SU-DHL-6 (cell line): Measurements from ENCODE around the gene CTNNA2.

ENCODE experiments used
- H2AFZ ChIP-seq: fragments of 200-600 bp; sonication (generic); 2 replicates; pipeline ENCODE4 v1.6.1; 2014; ENCODE audit warnings: low read depth, mild to moderate bottlenecking, moderate library complexity, mixed read lengths, antibody characterized with exemption, low read length; ENCODE audit not compliant: severe bottlenecking
- H3F3A ChIP-seq: fragments of 200-600 bp; shearing (Covaris generic); 2 replicates; pipeline ENCODE4 v1.6.0; 2016; ENCODE audit warnings: antibody characterized with exemption, mild to moderate bottlenecking; ENCODE audit not compliant: insufficient read depth
- H3K27ac ChIP-seq: fragments of 200-600 bp; sonication (generic); 2 replicates; pipeline ENCODE4 v1.5.1; 2016; ENCODE audit warnings: low read depth, mild to moderate bottlenecking, low read length, moderate library complexity, mixed read lengths
- H3K27me3 ChIP-seq: fragments of 200-600 bp; sonication (generic), shearing (Covaris generic); 2 replicates; pipeline ENCODE4 v1.6.0; 2014; ENCODE audit warnings: mild to moderate bottlenecking, low read length
- H3K36me3 ChIP-seq: fragments of 200-600 bp; sonication (generic); 2 replicates; pipeline ENCODE4 v1.6.1; 2014; ENCODE audit warnings: mild to moderate bottlenecking, low read length, mixed read lengths
- H3K4me2 ChIP-seq: fragments of 300-600, 200-600 bp; shearing (Covaris generic), sonication (generic); 2 replicates; pipeline ENCODE4 v1.6.0; 2014; ENCODE audit warnings: low read length, low read depth, mild to moderate bottlenecking; ENCODE audit not compliant: poor library complexity, severe bottlenecking
- H3K4me3 ChIP-seq: fragments of 200-600 bp; sonication (generic); 2 replicates; pipeline ENCODE4 v1.5.1; 2014; ENCODE audit warnings: antibody characterized with exemption, low read length, mild to moderate bottlenecking, mixed read lengths; ENCODE audit not compliant: insufficient read depth, poor library complexity, severe bottlenecking
- H3K79me2 ChIP-seq: fragments of 200-600 bp; sonication (generic); 2 replicates; pipeline ENCODE4 v1.6.1; 2014; ENCODE audit warnings: mild to moderate bottlenecking, low read length, moderate library complexity; ENCODE audit not compliant: insufficient read depth
- H3K9ac ChIP-seq: fragments of 200-600 bp; sonication (generic); 2 replicates; pipeline ENCODE4 v1.7.0; 2014; ENCODE audit warnings: mild to moderate bottlenecking, low read length
- H3K9me2 ChIP-seq: fragments of 200-600 bp; sonication (generic); replicated peaks from 2 replicates; pipeline ENCODE4 v1.6.1; 2014; ENCODE audit warnings: low read length; ENCODE audit not compliant: insufficient read depth
- H3K9me3 ChIP-seq: fragments of 200-600 bp; sonication (generic); 2 replicates; pipeline ENCODE4 v1.6.1; 2014; ENCODE audit warnings: low read length, mixed read lengths; ENCODE audit not compliant: insufficient read depth
- H4K20me1 ChIP-seq: fragments of 200-600 bp; sonication (generic); 2 replicates; pipeline ENCODE4 v1.6.1; 2014; ENCODE audit warnings: low read depth, mild to moderate bottlenecking, antibody characterized with exemption, low read length, moderate library complexity, mixed read lengths
- EZH2phosphoT487 ChIP-seq: fragments of 200-600 bp; sonication (generic), shearing (Covaris generic); conservative IDR thresholded peaks from 2 replicates; pipeline ENCODE4 v1.6.1; 2018; ENCODE audit warnings: mild to moderate bottlenecking, antibody characterized with exemption, low read length, moderate library complexity, mixed read lengths
- TF ChIP-seq, protein P1 (sequence below): fragments of 200-600 bp; sonication (generic); IDR thresholded peaks from one replicate; pipeline ENCODE4 v1.5.1; 2017; ENCODE audit warnings: antibody characterized with exemption, mild to moderate bottlenecking, low read length, moderate library complexity; ENCODE audit not compliant: insufficient read depth, poor library complexity, severe bottlenecking

The CTNNA2 gene

DNA sequence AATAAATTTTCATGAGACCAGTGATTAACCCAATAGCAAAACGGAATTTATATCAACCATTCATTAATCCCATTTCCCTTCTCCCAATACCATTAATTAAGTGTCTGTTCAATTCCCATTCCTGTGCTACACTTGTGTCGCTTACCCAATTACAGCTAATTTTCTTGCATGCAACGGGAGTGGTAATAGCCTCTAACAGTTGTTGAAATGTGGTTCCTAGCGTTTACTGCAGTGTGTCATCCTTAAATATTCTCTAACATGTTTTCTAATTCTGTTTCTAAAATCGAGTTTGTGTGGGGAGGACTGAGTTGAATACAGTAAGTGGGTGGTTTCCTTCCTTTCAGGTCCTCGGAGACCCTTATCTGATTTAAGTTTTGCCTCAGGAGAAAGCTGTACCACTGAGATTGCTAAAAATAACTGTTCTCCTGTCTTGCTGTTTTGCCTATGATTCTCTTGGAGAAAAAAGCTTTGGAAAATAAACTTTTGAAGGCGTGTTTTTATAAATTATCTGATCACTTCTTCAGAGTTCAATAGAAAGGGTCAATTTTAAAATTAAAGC, 851.0 kb downstream of the CTNNA2 start:
- no peaks in the 10 kb centered on the region for H3K27me3 ChIP-seq
- H2AFZ ChIP-seq = no peak overlapping the region
- H3F3A ChIP-seq = no peaks in the 10 kb centered on the region
- H3K79me2 ChIP-seq = no peaks in the 10 kb centered on the region
- no peak overlapping the region for H3K4me2 ChIP-seq
- H4K20me1 ChIP-seq = no peaks in the 10 kb centered on the region
- no peaks in the 10 kb centered on the region for H3K9me2 ChIP-seq
- H3K36me3 ChIP-seq = no peaks in the 10 kb centered on the region
- H3K4me3 ChIP-seq = no peak overlapping the region
- H3K9me3 ChIP-seq = no peaks in the 10 kb centered on the region
- H3K27ac ChIP-seq = no peak overlapping the region
- H3K9ac ChIP-seq = no peak overlapping the region
- no peak for TF ChIP-seq EZH2phosphoT487
- TF ChIP-seq, protein P1, sequence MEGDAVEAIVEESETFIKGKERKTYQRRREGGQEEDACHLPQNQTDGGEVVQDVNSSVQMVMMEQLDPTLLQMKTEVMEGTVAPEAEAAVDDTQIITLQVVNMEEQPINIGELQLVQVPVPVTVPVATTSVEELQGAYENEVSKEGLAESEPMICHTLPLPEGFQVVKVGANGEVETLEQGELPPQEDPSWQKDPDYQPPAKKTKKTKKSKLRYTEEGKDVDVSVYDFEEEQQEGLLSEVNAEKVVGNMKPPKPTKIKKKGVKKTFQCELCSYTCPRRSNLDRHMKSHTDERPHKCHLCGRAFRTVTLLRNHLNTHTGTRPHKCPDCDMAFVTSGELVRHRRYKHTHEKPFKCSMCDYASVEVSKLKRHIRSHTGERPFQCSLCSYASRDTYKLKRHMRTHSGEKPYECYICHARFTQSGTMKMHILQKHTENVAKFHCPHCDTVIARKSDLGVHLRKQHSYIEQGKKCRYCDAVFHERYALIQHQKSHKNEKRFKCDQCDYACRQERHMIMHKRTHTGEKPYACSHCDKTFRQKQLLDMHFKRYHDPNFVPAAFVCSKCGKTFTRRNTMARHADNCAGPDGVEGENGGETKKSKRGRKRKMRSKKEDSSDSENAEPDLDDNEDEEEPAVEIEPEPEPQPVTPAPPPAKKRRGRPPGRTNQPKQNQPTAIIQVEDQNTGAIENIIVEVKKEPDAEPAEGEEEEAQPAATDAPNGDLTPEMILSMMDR = no peak

- no peaks in the 10 kb centered on the region for H3F3A ChIP-seq
- no peaks in the 10 kb centered on the region for H3K9me2 ChIP-seq
- H3K27me3 ChIP-seq = no peaks in the 10 kb centered on the region
- no peak overlapping the region for H3K4me3 ChIP-seq
- no peak overlapping the region for H2AFZ ChIP-seq
- H3K4me2 ChIP-seq = no peak overlapping the region
- H3K79me2 ChIP-seq = no peaks in the 10 kb centered on the region
- H3K36me3 ChIP-seq = no peaks in the 10 kb centered on the region
- no peak overlapping the region for H3K27ac ChIP-seq
- no peak overlapping the region for H3K9ac ChIP-seq
- no peak for TF ChIP-seq EZH2phosphoT487
- TF ChIP-seq, protein P1 = no peak
- no peaks in the 10 kb centered on the region for H4K20me1 ChIP-seq
- H3K9me3 ChIP-seq = no peaks in the 10 kb centered on the region
These were observed 851.8 kb downstream of the CTNNA2 start for GRCh38 chr2:80364524-80365212.

GRCh38 chr2:80365762-80366161, 852.9 kb downstream of the CTNNA2 start:
- Histone ChIP-seq H3K36me3 (no peaks in the 10 kb centered on the region), H3K9ac (no peak overlapping the region), H3F3A (no peaks in the 10 kb centered on the region), H3K4me3 (no peak overlapping the region), H3K27me3 (no peaks in the 10 kb centered on the region), H3K9me2 (no peaks in the 10 kb centered on the region), H3K27ac (no peak overlapping the region), H2AFZ (no peak overlapping the region), H4K20me1 (no peaks in the 10 kb centered on the region), H3K4me2 (no peak overlapping the region), H3K9me3 (no peaks in the 10 kb centered on the region), H3K79me2 (no peaks in the 10 kb centered on the region)
- TF ChIP-seq, protein P1 = no peak
- no peak for TF ChIP-seq EZH2phosphoT487
